GM21619 (cell line): Measurements from ENCODE around the gene CREBRF.
"Not testable (repeated sequence)": the region's sequence is repeated elsewhere in the genome, so short reads cannot be mapped to it uniquely, and the experiment has no call there.

Experiments used
- ATAC-seq: cut with Tn5 transposase; IDR thresholded peaks from one replicate; pipeline ENCODE4 v1.9.1; 2021; ENCODE audit not compliant: unreplicated experiment

The CREBRF gene

DNA sequence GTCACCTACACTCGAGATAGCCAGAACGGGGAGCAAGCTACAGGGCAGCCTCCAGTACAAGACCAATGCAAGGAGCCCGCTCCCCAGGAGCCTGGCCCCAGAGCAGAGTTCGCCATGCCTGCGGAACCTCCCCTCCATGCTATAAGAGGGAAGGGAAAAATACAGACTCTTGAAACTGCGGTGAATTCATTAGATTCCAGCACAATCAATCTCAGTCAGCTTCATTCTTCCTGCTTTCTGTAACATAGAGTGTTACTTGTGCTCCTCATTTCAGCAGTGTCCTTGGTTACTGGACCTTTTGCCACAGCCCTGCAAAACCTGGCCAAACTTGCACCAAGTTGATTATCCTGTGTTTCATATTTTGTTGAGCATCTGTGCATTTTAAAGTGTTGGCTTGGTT, 22.2 kb upstream of the CREBRF start:
- no peak for ATAC-seq

DNA sequence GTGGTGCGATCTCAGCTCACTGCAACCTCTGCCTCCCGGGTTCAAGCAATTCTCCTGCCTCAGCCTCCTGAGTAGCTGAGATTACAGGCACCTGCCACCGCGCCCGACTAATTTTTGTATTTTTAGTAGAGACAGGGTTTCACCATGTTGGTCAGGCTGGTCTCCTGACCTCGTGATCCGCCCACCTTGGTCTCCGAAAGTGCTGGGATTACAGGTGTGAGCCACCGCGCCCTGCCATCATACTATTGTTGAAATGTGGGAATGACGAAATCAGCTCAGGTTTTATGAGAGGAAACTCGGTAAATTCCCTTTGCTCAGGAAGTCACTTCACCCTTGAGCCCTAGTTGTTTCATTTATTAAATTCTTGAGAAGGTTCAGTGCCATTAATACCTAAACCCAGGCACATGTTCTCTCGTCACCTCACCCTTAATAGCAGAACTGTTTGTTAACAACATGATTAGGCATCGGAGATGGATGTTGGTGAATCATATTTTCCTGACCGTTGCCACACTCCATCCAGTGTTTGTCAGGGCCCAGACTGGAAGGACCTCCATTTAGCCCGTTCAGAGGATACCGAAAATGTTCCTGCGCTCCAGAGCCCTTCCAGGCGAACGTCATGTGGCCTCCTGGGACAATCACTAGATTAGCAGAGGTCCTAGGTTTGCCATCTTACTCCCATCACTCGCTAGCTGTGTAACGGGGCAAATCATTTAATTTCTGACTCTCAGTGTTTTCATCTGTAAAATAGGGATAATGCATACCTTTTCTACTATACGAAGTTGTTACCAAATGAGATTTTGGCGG, 20.0 kb upstream of the CREBRF start:
- ATAC-seq: peak; percentile 62

DNA sequence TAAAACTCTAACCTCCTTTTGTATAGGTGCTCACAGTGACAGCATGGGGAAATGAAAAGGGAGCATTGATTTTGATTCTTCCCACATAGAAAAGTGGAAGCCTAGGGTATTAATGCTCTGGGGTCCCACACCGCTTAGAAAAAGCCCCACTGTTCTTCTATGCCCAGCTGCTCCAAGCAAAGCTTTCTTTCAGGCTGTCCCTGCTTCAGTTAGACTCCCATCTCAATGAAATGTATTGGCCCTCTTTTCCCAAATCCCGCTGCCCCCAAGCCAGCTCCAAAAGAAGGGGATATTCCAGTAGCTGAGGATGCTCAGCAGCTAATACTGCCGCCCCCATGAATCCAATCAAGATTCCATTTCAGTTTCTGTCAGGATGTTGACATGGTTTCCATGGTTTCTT, 17.0 kb upstream of the CREBRF start:
- ATAC-seq: no peak

DNA sequence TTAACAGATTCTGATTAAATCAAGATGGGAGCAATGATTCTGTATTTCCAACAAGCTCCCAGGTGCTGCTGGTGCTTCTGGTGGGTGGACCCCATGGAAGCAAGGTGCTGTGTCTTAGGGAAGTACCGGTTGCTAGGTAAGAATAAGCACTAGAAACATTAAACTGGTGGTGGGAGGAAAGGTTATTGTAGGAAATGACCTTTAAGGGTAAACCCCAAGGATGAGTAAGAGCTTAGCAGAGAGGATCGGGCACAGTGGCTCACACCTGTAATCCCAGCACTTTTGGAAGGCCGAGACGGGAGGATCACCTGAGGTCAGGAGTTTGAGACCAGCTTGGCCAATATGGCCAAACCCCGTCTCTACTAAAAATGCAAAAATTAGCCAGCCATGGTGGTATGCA, 16.2 kb upstream of the CREBRF start:
- no peak for ATAC-seq

DNA sequence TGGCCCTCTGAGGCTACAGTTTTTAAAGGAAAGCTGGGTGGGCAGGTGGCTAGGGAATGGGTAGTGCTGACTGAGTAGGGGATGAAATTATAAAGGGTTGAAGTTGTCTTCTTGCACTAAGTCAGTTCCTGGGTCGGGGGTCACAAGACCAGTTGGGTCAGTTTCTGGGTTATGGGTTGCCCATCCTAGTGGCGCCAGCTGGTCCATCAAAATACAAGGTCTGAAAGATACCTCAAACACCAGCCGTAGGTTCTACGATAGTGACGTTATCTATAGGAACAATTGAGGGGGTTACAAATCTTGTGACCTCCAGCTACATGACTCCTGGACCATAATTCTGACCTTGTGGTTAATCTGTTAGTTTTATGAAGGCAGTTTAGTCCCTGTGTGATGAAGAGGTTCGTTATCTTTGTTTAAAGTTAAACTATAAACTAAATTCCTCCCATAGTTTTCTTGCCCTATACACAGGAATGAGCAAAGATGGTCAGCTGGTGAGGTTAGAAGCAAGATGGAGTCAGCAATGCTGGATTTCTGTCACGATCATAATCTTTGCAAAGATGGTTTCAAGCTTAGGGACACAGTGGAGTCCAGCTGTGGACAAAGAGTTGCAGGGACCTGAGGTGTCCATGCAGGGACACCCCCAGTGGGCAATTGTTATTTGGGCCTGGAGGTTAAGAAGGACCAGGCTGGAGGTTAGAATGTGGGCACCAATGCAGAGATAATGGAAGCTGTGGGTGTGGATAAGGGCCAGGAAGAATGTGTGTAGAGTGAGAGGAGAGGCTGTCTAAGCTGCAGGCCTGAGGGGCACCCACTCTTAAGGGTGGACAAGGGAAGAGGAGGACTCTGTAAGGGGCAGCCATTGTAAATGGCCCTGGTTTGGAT, 14.0 kb upstream of the CREBRF start:
- no peak for ATAC-seq

DNA sequence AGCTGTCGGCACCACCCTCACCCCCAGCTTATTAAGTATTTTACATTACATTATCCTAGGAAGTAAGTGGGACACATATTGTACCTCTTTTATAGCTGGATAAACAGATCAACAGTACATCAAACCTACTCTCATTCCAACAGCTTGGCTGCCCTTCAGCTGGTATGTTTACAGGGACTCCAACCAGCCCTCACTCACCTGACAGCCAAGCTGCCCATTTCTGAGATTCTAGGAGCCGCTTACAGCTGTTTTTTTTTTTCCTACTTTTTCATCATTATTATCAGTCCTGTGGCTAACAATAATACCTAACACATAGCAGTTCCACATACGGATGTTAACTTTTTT, 13.4 kb upstream of the CREBRF start:
- no peak for ATAC-seq

DNA sequence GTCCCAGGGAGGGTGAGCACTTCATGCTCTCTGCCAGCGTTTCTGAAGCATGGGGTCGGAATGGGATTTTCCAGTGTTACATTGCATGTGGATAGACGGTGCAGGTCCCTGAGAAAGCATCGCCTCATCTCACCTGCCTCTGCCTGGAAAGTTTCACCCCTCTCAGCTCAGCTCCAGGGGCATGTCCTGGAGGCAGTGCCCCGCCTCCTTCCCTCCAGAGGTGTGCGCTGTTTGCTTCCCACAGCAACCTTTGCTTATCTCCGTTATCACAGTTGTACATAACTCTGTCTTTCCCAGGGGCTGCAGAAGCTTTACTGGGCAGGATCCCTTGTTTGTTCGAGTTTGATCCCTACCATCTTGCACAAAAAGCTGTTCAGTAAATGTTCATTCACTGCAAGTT, 10.7 kb upstream of the CREBRF start:
- no peak for ATAC-seq

DNA sequence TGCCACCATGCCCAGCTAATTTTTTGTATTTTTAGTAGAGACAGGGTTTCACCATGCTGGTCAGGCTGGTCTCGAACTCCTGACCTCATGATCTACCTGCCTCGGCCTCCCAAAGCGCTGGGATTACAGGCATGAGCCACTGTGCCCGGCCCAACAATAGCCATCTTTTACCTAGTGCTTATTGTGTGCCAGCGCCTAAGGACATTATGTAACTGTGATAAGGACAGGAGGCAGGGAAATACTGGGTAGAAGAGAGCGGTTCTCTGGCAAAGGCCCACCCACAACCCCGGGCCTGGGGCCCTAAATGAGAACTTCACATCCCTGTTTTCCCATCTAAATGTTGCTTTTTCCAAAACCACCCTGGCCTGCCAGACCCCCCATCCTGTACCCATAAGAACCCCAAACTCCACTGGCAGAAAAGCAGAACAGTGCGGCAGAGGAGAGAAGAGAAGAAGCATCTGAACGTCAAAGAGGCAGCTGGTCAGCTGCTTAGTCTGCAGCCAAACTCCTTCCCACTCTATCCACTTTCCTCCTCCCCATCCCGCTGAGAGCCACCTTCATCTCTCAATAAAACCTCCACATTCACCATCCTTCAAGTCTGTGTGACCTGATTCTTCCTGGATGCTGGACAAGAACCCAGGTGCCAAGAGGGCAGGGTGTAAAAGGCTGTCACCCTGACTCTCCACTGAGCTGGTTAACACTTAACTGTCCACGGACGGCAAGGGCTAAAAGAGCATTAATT, 8.9 kb upstream of the CREBRF start:
- not testable (repeated sequence) for ATAC-seq

DNA sequence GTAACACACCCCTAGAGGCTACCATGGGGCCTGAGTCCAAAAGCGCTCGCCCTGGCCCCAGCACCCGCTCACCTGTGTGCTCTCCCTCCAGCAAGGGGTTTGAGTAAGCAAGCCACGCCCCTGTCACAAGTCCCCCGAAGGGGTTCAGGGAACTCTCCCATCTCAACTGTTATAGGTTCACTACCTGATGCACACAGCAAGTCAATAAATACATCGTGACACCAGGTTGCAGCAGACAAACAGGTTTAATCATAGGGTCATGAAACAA, 8.4 kb upstream of the CREBRF start:
- ATAC-seq: no peak

DNA sequence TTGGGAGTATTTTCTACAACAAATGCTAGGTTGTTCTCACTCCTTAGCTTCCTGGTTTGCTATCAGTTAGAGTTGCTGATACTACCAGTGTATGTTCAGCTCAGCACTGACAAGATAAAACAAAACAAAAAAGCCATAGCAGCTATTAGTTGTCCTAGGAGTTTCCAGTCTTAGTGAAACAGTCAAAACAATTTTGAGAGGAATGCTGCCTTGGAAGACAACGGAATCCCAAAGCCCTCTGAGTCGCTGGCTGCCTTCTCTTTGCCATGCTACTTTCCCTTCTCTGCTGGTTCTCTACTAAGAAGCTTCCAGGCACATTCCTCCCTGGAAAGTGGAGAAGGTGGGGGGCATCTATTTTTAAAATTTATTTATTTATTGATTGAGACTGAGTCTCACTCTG, 5.4 kb upstream of the CREBRF start:
- no peak for ATAC-seq

DNA sequence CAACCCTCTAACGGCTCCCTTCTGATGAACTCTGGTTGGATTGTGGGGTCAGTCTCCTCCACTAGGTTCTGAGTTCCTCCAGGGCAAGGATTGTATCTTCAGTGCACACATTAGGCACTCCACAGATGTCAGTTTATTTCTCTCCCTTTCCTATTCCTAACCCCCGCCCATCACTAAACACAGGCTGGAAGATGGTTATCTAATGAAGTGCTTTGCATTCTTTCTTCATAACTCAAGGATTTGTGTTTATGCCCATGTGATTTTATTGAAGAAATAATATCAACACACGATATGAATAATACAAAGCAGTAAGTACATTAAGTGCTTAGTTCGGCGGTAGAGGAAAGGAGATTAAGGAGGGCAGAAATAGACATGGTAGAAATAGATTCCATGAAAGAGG, 4.4 kb upstream of the CREBRF start:
- no peak for ATAC-seq

DNA sequence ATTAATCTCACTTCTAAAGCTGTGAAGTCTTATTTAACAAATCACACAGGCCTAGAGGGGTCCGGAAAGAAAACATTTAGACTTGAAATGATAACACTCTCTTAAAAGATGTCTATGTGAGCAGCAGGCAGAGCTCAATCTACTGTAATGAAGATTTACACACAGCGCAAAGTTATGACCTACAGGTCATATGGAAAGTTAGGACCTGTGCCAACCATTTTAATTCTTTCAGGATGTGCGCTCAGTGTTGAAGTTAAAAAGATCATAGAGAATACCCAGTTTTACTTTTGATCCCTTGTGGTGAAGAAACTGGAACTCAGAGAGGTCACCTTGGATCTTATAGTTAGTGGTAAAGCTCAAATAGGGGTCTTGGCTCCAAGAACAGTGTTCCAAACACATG, 3.1 kb upstream of the CREBRF start:
- ATAC-seq: no peak

DNA sequence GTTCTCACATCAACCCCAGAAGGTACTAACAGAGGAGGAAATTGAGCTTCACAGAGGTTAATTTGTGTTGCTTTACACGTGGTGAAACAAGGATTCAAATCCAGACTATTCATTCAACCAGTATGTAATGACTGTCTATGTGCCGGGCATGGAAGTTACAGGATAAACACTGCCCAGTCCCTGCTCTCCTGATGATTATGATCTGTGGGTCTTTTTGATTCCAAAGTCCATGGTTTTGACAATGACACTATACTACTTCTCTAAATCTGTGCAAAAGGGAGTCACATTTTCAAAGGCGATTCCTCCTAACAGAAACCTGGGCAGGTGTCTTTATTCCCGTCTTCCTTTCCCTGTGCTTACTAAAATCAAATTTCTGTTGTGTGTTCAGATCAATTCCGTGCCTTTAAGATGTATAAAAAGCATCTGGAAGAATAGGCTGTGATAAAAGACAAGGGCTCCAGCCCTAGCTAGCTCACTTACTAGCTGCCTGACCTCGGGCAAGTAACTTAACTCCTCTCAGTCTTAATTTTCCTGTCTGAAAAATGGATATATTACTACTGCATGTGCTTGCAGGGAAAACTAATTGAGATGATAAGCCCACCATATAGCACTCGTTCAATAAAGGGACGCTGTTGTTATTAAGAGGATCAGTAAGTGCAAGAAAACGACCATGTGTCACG, 970 bp upstream of the CREBRF start:
- ATAC-seq: no peak

DNA sequence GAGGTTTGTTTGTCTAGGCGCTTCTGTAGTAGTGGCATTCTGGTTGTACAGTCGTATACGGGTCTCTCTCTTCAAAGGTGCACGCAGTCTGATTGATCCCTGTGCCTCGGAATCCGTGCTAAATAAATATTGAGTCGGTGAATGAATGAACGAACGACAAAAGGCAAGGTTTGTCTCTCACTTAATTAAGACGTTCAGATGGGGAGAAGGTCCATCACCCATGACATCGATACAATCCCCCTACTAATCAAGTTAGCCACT, 500 bp upstream of the CREBRF start:
- no peak for ATAC-seq

DNA sequence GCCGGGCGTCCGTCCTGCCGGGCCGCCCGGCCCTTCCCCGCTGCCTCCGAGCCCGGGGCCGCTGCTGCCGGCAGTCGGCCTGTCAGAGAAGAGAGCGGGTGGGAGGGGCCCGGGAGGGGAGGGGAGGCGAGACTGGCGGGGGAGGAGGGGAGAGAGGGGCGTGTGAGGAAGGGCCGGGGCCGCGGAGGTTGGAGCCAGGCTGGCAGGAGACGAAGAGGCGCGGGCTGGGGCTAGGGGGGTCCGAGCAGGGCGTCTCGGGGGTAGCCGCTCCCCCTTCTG, 570 bp downstream of the CREBRF start:
- ATAC-seq: peak; percentile 24

DNA sequence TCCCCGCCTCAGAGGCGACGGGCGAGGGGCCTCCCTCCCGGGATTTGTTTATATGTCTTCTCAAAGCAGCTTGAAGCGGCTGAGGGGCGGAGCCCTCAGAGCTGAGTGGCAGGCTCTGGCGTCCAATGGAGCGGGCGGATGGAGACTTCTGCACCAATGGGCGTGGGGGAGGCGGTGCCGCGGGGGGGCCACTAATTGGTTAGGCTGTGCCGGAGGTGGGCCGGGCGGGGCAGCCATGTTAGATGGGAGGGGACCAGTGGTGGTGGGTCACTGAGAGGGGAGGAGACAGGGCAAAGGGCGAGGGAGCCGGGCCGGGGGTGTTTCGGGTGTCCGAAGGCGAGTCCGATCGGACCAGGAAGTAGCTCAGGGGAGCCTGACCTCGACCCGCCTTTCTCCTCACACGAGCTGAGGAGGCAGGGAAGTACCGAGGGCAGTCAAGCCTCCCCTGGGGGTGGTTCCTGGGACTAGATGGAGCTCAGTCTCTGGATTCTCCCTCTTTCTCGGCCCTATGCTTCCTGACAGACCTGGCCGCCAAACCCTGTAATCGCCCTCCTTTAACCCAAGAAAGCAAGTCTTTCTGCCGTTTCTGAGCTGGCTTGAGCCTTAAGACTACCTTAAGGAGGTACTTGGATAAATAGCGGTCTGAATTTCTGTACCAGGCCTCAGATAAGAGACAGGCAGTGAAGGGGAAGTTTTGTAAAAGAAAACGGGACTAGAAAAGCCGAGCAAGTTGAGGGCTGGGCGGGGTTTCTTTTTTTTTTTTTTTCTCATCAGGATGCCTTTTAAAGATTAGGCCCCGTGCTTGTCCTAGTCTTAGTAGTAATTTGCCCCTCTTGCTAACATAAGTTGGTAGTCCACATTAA, 1.1 kb downstream of the CREBRF start:
- peak; percentile 76 for ATAC-seq

DNA sequence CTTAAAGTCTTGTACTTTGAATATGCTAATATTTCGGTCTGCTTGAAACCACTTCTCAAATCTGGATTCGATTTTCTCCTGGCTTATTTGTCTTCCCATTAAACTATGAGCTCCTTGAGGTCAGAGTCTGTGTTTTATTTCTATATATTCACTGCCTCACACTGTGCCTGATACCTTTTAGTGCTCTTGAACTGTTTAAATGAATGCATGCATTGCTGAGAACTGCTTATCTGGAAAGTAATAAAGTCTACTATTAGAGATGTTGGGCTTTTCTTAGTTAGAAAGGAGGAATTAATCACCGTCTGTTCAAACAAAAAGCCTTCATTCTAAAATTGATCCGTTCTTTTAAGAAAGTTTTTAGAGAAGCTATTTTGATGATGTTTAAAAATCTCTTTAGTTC, 6.0 kb downstream of the CREBRF start:
- no peak for ATAC-seq

DNA sequence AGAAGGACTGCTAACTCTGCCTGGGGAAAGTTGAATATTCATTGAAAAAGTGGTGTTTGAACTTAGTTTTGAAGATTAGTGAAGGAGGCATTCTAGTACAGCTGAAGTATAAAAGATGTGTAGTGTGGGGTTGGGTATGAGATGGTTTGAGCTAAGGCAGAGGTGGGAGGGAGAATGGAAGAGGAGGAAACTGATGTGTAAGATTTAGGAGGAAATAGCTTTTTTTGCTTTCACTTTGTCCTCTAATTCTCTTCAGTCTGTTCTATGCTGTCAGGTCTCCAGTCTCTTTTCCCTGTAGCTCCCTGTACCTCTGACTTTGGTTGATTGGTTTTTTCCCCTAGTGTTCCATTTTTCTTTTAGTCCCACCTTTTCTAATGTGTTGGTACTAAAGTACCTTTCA, 9.0 kb downstream of the CREBRF start:
- peak; percentile 71 for ATAC-seq

DNA sequence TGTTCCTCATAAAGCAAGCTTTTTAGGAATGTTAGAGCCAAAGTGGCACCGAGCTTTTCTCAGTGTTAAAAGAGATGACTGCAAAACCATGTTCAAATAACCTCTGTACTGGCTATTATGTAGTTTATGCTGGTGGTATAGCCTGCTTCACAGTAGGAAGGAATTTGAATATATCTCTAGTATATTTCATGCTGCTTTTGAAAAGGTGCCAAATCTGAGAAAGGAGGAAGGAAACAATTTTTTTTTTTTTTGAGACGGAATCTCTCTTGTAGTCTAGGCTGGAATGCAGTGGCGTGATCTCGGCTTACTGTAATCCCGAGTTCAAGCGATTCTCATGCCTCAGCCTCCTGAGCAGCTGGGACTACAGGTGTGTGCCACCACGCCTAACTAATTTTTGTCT, 13.5 kb downstream of the CREBRF start:
- no peak for ATAC-seq

DNA sequence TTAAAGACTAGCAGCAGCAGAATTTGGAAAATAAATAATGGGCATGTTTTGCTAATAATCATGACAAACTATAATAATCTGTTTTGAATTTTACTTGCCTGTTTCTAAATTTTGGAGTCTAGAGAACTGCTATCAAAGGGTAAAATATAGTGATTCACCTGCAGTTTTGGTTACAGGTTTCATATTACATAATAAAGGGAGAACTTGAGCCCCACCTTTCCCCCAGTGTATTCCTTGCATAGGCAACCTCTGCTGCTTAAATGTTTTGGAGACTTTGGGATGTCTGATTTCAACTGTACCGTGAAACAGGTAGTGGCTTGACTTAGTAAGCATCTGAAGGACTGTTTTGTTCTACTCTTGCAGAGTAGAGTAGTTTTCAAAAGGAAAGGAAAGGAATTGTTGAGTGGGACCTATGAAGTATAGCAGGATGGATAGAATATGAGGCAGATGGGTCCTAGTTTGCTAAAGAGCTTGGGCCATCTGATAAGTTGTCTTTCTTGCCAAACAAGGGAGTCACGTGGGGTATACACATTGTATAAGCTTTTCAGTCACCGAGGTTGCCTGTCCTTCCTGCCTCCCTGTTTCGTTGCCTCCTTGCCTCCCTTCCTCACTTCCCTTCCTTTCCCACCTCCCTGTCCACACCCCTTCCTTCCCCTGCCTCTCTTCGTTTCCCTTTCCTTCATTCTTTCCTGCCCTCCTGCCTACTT, 19.1 kb downstream of the CREBRF start:
- no peak for ATAC-seq
